ENCODE measurements around the gene SF3A1.

SF3A1 gene

GRCh38 chr22:30347255-30347892, 9.3 kb downstream of the SF3A1 start:
- H3K4me3 ChIP-seq (ENCODE audit: low read length) = no peak overlapping the region
- peaks cover 26% of the 10 kb centered on the region for H3K36me3 ChIP-seq (replicated peaks; ENCODE audit: insufficient read depth, low read length)
- no peak overlapping the region for H2AFZ ChIP-seq (ENCODE audit: low read length)
- H3K4me1 ChIP-seq (ENCODE audit: low read length) = no peaks in the 10 kb centered on the region
- H3K9me3 ChIP-seq (replicated peaks; ENCODE audit: insufficient read depth, low read length) = no peaks in the 10 kb centered on the region
- H3K9ac ChIP-seq (ENCODE audit: low read length) = no peak overlapping the region
- DNase-seq = no peak
- no peaks in the 10 kb centered on the region for H4K20me1 ChIP-seq (ENCODE audit: insufficient read depth, low read length)
- H3K27me3 ChIP-seq (replicated peaks; ENCODE audit: insufficient read depth, low read length) = no peaks in the 10 kb centered on the region
- TF ChIP-seq CTCF (IDR thresholded peaks at IDR 0.05; ENCODE audit: low read length) = no peak
- no peak for TF ChIP-seq EZH2phosphoT487 (IDR thresholded peaks at IDR 0.05; ENCODE audit: low read length)
- TF ChIP-seq EZH2 (optimal IDR thresholded peaks at IDR 0.05; ENCODE audit: low read depth, low read length) = no peak
- no peak overlapping the region for H3K4me2 ChIP-seq (ENCODE audit: low read depth, low read length)
- no peak overlapping the region for H3K27ac ChIP-seq (ENCODE audit: low read length)
- H3F3A ChIP-seq (ENCODE audit: insufficient read depth, low read length) = no peaks in the 10 kb centered on the region
- H3K9me2 ChIP-seq (replicated peaks; ENCODE audit: insufficient read depth, low read length) = no peaks in the 10 kb centered on the region
- peaks cover 63% of the 10 kb centered on the region for H3K79me2 ChIP-seq (ENCODE audit: low read length)

GRCh38 chr22:30344447-30345200, 12.1 kb downstream of the SF3A1 start:
- Histone ChIP-seq H3K4me1 (ENCODE audit: low read length) (no peaks in the 10 kb centered on the region), H3K79me2 (ENCODE audit: low read length) (peaks cover 37% of the 10 kb centered on the region), H3K27ac (ENCODE audit: low read length) (no peak overlapping the region), H3K9me2 (replicated peaks; ENCODE audit: insufficient read depth, low read length) (no peaks in the 10 kb centered on the region), H3K4me3 (ENCODE audit: low read length) (no peak overlapping the region), H3K27me3 (replicated peaks; ENCODE audit: insufficient read depth, low read length) (no peaks in the 10 kb centered on the region), H2AFZ (ENCODE audit: low read length) (no peak overlapping the region), H3K4me2 (ENCODE audit: low read depth, low read length) (no peak overlapping the region), H3F3A (ENCODE audit: insufficient read depth, low read length) (no peaks in the 10 kb centered on the region), H3K9ac (ENCODE audit: low read length) (no peak overlapping the region), H4K20me1 (ENCODE audit: insufficient read depth, low read length) (no peaks in the 10 kb centered on the region), H3K36me3 (replicated peaks; ENCODE audit: insufficient read depth, low read length) (peaks cover 36% of the 10 kb centered on the region), H3K9me3 (replicated peaks; ENCODE audit: insufficient read depth, low read length) (no peaks in the 10 kb centered on the region)
- no peak for TF ChIP-seq CTCF (IDR thresholded peaks at IDR 0.05; ENCODE audit: low read length)
- no peak for TF ChIP-seq EZH2phosphoT487 (IDR thresholded peaks at IDR 0.05; ENCODE audit: low read length)
- no peak for TF ChIP-seq EZH2 (optimal IDR thresholded peaks at IDR 0.05; ENCODE audit: low read depth, low read length)
- no peak for DNase-seq

GRCh38 chr22:30340911-30341685, 15.6 kb downstream of the SF3A1 start:
- Histone ChIP-seq H3K4me2 (ENCODE audit: low read depth, low read length) (no peak overlapping the region), H3K27ac (ENCODE audit: low read length) (no peak overlapping the region), H3K9me2 (replicated peaks; ENCODE audit: insufficient read depth, low read length) (no peaks in the 10 kb centered on the region), H3K79me2 (ENCODE audit: low read length) (peaks cover 3% of the 10 kb centered on the region; the same call in 1 of the 2 replicates), H3K9me3 (replicated peaks; ENCODE audit: insufficient read depth, low read length) (no peaks in the 10 kb centered on the region), H3F3A (ENCODE audit: insufficient read depth, low read length) (no peaks in the 10 kb centered on the region), H3K36me3 (replicated peaks; ENCODE audit: insufficient read depth, low read length) (peaks cover 35% of the 10 kb centered on the region), H3K4me3 (ENCODE audit: low read length) (no peak overlapping the region), H3K27me3 (replicated peaks; ENCODE audit: insufficient read depth, low read length) (no peaks in the 10 kb centered on the region), H4K20me1 (ENCODE audit: insufficient read depth, low read length) (no peaks in the 10 kb centered on the region), H2AFZ (ENCODE audit: low read length) (no peak overlapping the region), H3K9ac (ENCODE audit: low read length) (no peak overlapping the region), H3K4me1 (ENCODE audit: low read length) (no peaks in the 10 kb centered on the region)
- no peak for TF ChIP-seq CTCF (IDR thresholded peaks at IDR 0.05; ENCODE audit: low read length)
- no peak for TF ChIP-seq EZH2 (optimal IDR thresholded peaks at IDR 0.05; ENCODE audit: low read depth, low read length)
- TF ChIP-seq EZH2phosphoT487 (IDR thresholded peaks at IDR 0.05; ENCODE audit: low read length) = no peak
- DNase-seq = no peak
